Activated T-helper 17 cell treated with anti-CD3 and anti-CD28 coated beads, Interleukin-2, amount 50 U/mL, for 72 hours (primary cell): ENCODE measurements around the gene GLB1L3. TPM values are rescaled to one million over a fixed set of nuclear protein-coding genes. Genes with fewer than 3 reads are reported as not detected.
"Not testable (repeated sequence)": the region's sequence is repeated elsewhere in the genome, so short reads cannot be mapped to it uniquely, and the experiment has no call there.

ENCODE experiments used
- ATAC-seq: fragments of 150-1000 bp; cut with Tn5 transposase; replicated peaks from 2 replicates; pipeline ENCODE4 v1.10.0; 2021; ENCODE audit warnings: mild to moderate bottlenecking, moderate library complexity
- H3K27ac Mint-ChIP-seq: one replicate; pipeline ENCODE4 v1.8.0; 2022; ENCODE audit warnings: mixed read lengths
- H3K27me3 Mint-ChIP-seq: one replicate; pipeline ENCODE4 v1.8.0; 2022; ENCODE audit warnings: mixed read lengths
- H3K36me3 Mint-ChIP-seq: one replicate; pipeline ENCODE4 v1.8.0; 2022; ENCODE audit warnings: low read depth, mild to moderate bottlenecking, mixed read lengths
- H3K4me1 Mint-ChIP-seq: one replicate; pipeline ENCODE4 v1.8.0; 2022; ENCODE audit warnings: mixed read lengths
- H3K4me3 Mint-ChIP-seq: one replicate; pipeline ENCODE4 v1.8.0; 2022; ENCODE audit warnings: mild to moderate bottlenecking, mixed read lengths
- H3K9me3 Mint-ChIP-seq: one replicate; pipeline ENCODE4 v1.8.0; 2022; ENCODE audit warnings: mixed read lengths
- total RNA-seq, 2 donors: library from RNA; stranded (reverse); gene quantifications; one replicate each; pipeline ENCODE4 v1.2.3, GENCODE V29; 2022

Gene GLB1L3
- total RNA-seq, 2 donors from 2014 or later: 10.9 to 15.7 TPM

- Mint-ChIP-seq H3K4me3 (no peak overlapping the region), H3K36me3 (peaks cover 5% of the 10 kb centered on the region), H3K4me1 (no peaks in the 10 kb centered on the region), H3K9me3 (no peaks in the 10 kb centered on the region), H3K27ac (no peak overlapping the region), H3K27me3 (no peaks in the 10 kb centered on the region)
- no peak for ATAC-seq
These were observed 17.2 kb downstream of the GLB1L3 start for GRCh38 chr11:134293119-134294113.

GRCh38 chr11:134294664-134295063, 18.5 kb downstream of the GLB1L3 start:
- peaks cover 5% of the 10 kb centered on the region for H3K36me3 Mint-ChIP-seq
- H3K9me3 Mint-ChIP-seq: no peaks in the 10 kb centered on the region

GRCh38 chr11:134312223-134312622, 36.0 kb downstream of the GLB1L3 start:
- Mint-ChIP-seq H3K27me3 (peaks cover 3% of the 10 kb centered on the region), H3K9me3 (peaks cover 4% of the 10 kb centered on the region), H3K27ac (no peak overlapping the region), H3K4me3 (no peak overlapping the region), H3K36me3 (no peaks in the 10 kb centered on the region), H3K4me1 (no peaks in the 10 kb centered on the region)
- ATAC-seq: no peak

More at GRCh38 chr11:134294664-134295063, 18.5 kb downstream of the GLB1L3 start:
- no peaks in the 10 kb centered on the region for H3K27me3 Mint-ChIP-seq
- no peaks in the 10 kb centered on the region for H3K4me1 Mint-ChIP-seq
- H3K4me3 Mint-ChIP-seq: peak overlapping the region; percentile 9
- H3K27ac Mint-ChIP-seq: no peak overlapping the region
- peak; percentile 79 for ATAC-seq

- Mint-ChIP-seq H3K27me3 (peaks cover 3% of the 10 kb centered on the region), H3K9me3 (peaks cover 5% of the 10 kb centered on the region), H3K27ac (no peak overlapping the region), H3K36me3 (peaks cover 2% of the 10 kb centered on the region), H3K4me3 (no peak overlapping the region), H3K4me1 (no peaks in the 10 kb centered on the region)
- no peak for ATAC-seq
These were observed 36.6 kb downstream of the GLB1L3 start for GRCh38 chr11:134312807-134313206.

DNA sequence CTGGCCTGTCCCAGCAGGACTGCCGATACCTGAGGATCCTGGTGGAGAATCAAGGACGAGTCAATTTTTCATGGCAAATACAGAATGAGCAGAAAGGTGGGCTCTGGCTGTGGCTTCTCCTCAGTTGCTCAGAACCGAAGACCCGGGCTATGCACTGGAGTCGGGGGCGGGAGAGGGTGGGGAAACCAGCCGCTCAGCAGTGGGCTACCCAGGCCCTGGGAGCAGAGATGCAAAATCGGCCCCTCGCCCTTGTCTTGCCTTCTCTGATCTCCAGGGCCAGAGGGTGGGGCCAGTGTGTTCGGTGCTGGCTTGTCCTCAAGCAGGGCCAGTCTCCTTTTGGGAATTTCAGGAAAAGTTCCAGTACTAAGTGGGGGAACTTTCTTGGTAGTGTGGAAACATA, 37.2 kb downstream of the GLB1L3 start:
- H3K9me3 Mint-ChIP-seq: peaks cover 8% of the 10 kb centered on the region
- H3K4me3 Mint-ChIP-seq: no peak overlapping the region
- ATAC-seq: no peak
- no peaks in the 10 kb centered on the region for H3K4me1 Mint-ChIP-seq
- peaks cover 8% of the 10 kb centered on the region for H3K36me3 Mint-ChIP-seq
- H3K27me3 Mint-ChIP-seq: peaks cover 3% of the 10 kb centered on the region
- H3K27ac Mint-ChIP-seq: no peak overlapping the region

- Mint-ChIP-seq H3K4me1 (no peaks in the 10 kb centered on the region), H3K27ac (no peak overlapping the region), H3K4me3 (no peak overlapping the region), H3K36me3 (peaks cover 11% of the 10 kb centered on the region), H3K9me3 (peaks cover 8% of the 10 kb centered on the region), H3K27me3 (peaks cover 3% of the 10 kb centered on the region)
- no peak for ATAC-seq
These were observed 37.8 kb downstream of the GLB1L3 start for GRCh38 chr11:134313821-134314607.

DNA sequence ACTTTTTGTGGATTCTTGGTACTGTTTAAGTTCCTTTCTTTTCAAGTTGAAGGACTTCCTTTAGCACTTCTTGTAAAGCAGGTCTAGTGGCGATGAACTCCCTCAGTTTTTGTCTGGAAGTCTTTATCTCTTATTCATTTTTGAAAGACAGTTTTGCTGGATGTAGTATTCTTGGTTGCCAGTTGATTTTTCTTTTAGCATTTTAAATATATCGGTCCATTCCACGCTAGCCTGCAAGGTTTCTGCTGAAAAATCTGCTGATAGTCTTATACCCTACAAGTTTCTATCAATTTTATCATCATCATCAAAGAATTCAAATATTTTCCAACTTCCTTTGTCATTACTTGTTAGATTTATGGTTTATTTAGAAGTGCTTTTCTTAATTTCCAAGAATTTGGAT, 40.9 kb downstream of the GLB1L3 start:
- no peak overlapping the region for H3K27ac Mint-ChIP-seq
- peaks cover 13% of the 10 kb centered on the region for H3K9me3 Mint-ChIP-seq
- ATAC-seq: no peak

DNA sequence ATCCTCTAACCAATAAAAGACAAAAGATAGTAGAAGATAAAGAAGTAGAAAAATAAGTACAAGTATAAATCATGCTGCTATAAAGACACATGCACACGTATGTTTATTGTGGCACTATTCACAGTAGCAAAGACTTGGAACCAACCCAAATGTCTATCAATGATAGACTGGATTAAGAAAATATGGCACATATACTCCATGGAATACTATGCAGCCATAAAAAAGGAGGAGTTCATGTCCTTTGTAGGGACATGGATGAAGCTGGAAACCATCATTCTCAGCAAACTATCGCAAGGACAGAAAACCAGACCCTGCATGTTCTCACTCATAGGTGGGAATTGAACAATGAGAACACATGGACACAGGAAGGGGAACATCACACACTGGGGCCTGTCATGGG, 45.2 kb downstream of the GLB1L3 start:
- not testable (repeated sequence) for H3K4me3 Mint-ChIP-seq, ATAC-seq, H3K27ac Mint-ChIP-seq, H3K4me1 Mint-ChIP-seq, H3K27me3 Mint-ChIP-seq
- peaks cover 13% of the 10 kb centered on the region for H3K9me3 Mint-ChIP-seq
- H3K36me3 Mint-ChIP-seq: peaks cover 25% of the 10 kb centered on the region

More for the DNA sequence above, 40.9 kb downstream of the GLB1L3 start:
- Mint-ChIP-seq H3K4me3 (no peak overlapping the region), H3K4me1 (no peaks in the 10 kb centered on the region), H3K27me3 (peaks cover 7% of the 10 kb centered on the region), H3K36me3 (peaks cover 25% of the 10 kb centered on the region)

DNA sequence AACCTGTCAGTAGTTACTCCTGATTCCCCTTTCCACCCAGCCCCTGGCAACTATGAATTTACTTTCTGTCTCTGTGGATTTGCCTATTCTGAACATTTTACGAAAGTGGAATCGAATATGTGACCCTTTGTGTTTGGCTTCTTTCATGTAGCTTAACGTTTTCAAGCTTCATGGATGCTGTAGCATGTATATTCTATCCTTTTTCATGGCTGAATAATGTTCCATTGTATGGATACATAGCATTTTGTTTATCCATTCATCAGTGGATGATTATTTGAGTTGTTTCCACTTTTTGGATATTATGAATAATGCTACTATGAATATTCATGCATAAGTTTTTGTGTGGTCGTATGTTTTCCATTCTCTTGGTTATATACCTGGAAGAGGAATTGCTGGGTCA, 46.4 kb downstream of the GLB1L3 start:
- Mint-ChIP-seq H3K4me3 (no peak overlapping the region), H3K4me1 (no peaks in the 10 kb centered on the region), H3K27ac (no peak overlapping the region), H3K9me3 (peaks cover 9% of the 10 kb centered on the region), H3K36me3 (peaks cover 25% of the 10 kb centered on the region), H3K27me3 (peaks cover 4% of the 10 kb centered on the region)
- ATAC-seq: no peak

DNA sequence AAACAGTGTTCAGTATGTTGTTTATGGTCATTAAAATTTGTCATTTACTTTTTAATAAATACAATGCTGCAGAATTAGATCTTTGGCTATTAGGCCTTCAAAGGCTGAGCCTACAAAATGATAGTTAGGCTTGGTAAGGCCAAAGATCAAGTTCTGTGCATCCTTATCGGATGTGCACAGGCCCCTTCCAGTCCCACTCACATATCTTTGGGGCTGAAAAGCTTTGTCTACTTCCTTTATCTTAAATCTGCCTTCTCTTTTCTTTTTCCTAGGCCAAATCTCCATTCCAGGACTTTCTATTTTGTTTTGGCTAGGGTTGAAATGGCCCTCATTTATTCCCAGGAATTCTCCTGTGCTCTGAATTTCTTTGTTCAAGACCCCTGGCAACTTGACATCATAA, 52.3 kb downstream of the GLB1L3 start:
- Mint-ChIP-seq H3K27me3 (no peaks in the 10 kb centered on the region), H3K36me3 (no peaks in the 10 kb centered on the region), H3K4me1 (no peaks in the 10 kb centered on the region), H3K27ac (no peak overlapping the region), H3K9me3 (no peaks in the 10 kb centered on the region), H3K4me3 (no peak overlapping the region)
- ATAC-seq: no peak

DNA sequence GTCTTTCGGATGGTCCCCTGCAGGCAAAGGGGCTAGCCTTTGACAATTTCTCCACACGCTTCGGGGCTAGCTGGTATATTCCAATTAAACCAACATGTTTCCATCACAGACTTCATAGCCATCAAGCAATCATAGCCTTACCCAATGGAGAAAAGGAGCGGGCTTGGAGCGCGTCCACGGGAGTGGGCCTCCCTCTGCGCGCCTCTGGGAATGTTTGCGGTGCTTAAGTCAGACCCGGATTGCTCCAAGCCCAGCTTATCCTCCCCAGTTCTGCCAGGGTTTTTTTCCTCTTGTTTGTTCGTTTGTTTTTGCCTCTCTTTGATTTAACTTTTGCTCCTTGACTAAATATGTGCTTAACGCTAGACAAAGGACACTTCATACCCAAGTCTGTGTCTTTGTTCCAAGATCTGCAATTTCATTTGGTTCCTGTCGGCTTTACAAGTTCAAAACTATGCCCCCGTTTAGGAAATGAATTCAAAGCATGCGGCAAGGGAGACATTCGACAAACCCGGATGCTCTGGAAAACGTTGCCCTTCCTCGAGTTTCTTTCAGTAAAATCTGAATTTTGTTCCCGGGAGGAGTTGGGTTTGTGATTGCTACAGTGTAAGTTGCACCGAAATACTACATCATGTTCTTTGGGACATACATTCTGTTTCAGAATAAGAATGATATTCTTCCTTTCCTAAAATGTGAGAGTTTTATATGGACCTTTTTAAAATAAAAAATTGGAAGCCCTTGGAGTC, 54.6 kb downstream of the GLB1L3 start:
- peak overlapping the region; percentile 81 for H3K4me3 Mint-ChIP-seq
- no peak for ATAC-seq
- H3K9me3 Mint-ChIP-seq: no peaks in the 10 kb centered on the region
- H3K4me1 Mint-ChIP-seq: no peaks in the 10 kb centered on the region
- H3K27me3 Mint-ChIP-seq: no peaks in the 10 kb centered on the region
- no peak overlapping the region for H3K27ac Mint-ChIP-seq
- H3K36me3 Mint-ChIP-seq: no peaks in the 10 kb centered on the region

DNA sequence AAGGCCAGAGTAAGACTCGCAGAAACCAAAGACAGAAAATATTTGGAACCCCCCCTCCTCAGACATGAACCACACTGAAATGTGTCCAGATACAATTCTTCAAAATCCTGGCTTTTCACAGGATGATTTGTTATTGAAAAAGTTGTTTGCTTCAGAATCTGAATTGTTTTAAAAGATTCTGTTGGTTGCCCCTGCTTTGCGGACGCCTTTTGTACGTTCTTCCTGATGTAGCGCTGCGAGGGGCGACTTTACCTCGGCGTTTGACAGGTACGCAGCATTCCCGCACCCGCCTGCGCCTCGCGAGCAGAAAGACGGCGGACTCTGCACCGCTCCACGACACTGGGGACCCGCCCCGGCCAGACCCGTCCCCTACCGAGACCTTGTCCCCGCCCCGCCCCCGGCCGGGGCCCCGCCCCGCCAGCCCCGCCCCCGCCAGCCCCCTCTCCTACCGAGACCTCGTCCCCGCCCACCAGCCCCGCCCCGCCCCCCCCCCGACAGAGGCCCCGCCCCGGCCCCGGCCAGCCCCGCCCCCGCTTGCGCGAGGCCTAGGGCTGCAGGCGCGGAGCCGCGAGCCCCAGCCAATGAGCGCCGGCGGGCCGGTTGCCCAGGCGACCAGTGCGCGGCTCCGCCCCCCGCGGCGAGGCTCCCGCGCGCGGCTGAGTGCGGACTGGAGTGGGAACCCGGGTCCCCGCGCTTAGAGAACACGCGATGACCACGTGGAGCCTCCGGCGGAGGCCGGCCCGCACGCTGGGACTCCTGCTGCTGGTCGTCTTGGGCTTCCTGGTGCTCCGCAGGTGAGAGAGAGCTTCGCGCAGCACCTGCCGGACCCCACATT, 55.4 kb downstream of the GLB1L3 start, which contains the start of gene GLB1L2:
Gene GLB1L2, plus strand, starts transcription at position 635 of the 835 bp plus-strand sequence. Its CDS starts 74 bp downstream, at position 709.
- H3K9me3 Mint-ChIP-seq: no peaks in the 10 kb centered on the region
- no peaks in the 10 kb centered on the region for H3K4me1 Mint-ChIP-seq
- no peaks in the 10 kb centered on the region for H3K27me3 Mint-ChIP-seq
- H3K36me3 Mint-ChIP-seq: no peaks in the 10 kb centered on the region
- ATAC-seq: peak; percentile 97
- H3K4me3 Mint-ChIP-seq: peak within 1 kb of the TSS; percentile 81
- H3K27ac Mint-ChIP-seq: no peak within 1 kb of the TSS

DNA sequence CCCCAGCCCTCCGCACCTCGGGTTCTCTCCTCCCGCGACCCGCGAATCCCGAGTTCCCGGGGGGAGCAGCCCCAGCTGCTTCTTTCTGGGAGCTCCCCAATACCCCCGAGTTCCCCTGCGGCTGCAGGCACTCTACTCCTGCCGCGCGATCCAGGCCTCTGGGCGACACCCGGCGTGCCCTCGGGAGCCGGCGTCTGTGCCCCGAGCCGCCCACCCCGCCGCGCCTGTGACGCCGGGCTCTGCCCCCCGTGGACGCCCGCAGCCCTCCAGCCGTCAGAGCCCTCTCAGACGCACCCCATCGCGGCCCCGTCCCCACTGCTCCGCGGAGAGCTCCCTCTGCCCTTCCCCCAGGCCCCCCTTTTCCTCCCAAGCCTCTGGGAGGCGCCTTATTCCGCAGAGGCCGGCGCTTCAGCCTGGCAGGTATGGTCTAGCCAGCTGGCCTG, 56.0 kb downstream of the GLB1L3 start:
- Mint-ChIP-seq H3K4me1 (no peaks in the 10 kb centered on the region), H3K27me3 (no peaks in the 10 kb centered on the region), H3K36me3 (no peaks in the 10 kb centered on the region), H3K27ac (no peak overlapping the region), H3K4me3 (peak overlapping the region; percentile 81), H3K9me3 (no peaks in the 10 kb centered on the region)
- ATAC-seq: peak; percentile 44
